ENCODE measurements around the gene ZNF584.
A peak's percentile ranks its signal among the peaks of the same experiment; 100 is the strongest.
"Not testable (repeated sequence)": the region's sequence is repeated elsewhere in the genome, so short reads cannot be mapped to it uniquely, and the experiment has no call there.

Gene ZNF584

GRCh38 chr19:58408152-58409009 lies at the start of gene ZNF584:
Gene ZNF584 (plus strand): TSS chr19:58408649. CDS start chr19:58409148, 499 bp downstream.
- peak; percentile 93 for DNase-seq (ENCODE audit: low spot score)

- DNase-seq (ENCODE audit: low spot score), result no peak
These were observed 46.6 kb upstream of the ZNF584 start for GRCh38 chr19:58361900-58362271.

GRCh38 chr19:58362272-58362994 lies 46.0 kb upstream of the ZNF584 start, which contains the start of gene ZNF497:
Gene ZNF497 (minus strand): TSS chr19:58362751. CDS start chr19:58357635, 5,116 bp downstream.
- peak; percentile 98 for DNase-seq (ENCODE audit: low spot score)

- no peak for DNase-seq (ENCODE audit: low spot score)
These were observed 44.3 kb upstream of the ZNF584 start for GRCh38 chr19:58364146-58364545.

- no peak for DNase-seq (ENCODE audit: low spot score)
These were observed 41.6 kb upstream of the ZNF584 start for GRCh38 chr19:58366585-58367430.

GRCh38 chr19:58367698-58368454 lies 40.6 kb upstream of the ZNF584 start:
- DNase-seq (ENCODE audit: low spot score), result no peak

GRCh38 chr19:58368561-58369360 lies 39.7 kb upstream of the ZNF584 start:
- no peak for DNase-seq (ENCODE audit: low spot score)

GRCh38 chr19:58372311-58373133 lies 35.9 kb upstream of the ZNF584 start:
- no peak for DNase-seq (ENCODE audit: low spot score)

- no peak for DNase-seq (ENCODE audit: low spot score)
These were observed 34.2 kb upstream of the ZNF584 start for GRCh38 chr19:58374200-58374599.

GRCh38 chr19:58376724-58377123 lies 31.7 kb upstream of the ZNF584 start:
- not testable (repeated sequence) for DNase-seq (ENCODE audit: low spot score)

- no peak for DNase-seq (ENCODE audit: low spot score)
These were observed 29.2 kb upstream of the ZNF584 start for GRCh38 chr19:58379246-58379645.

- no peak for DNase-seq (ENCODE audit: low spot score)
These were observed 28.3 kb upstream of the ZNF584 start for GRCh38 chr19:58380037-58380661.

- peak; percentile 100 for DNase-seq (ENCODE audit: low spot score)
These were observed 27.6 kb upstream of the ZNF584 start, which contains the start of gene ZNF837 for GRCh38 chr19:58380662-58381459. Gene ZNF837 (minus strand): TSS chr19:58381030. CDS start chr19:58369332, 11,698 bp downstream.

GRCh38 chr19:58381460-58382212 lies 26.8 kb upstream of the ZNF584 start:
- DNase-seq (ENCODE audit: low spot score), result no peak

GRCh38 chr19:58382997-58383603 lies 25.3 kb upstream of the ZNF584 start:
- no peak for DNase-seq (ENCODE audit: low spot score)

- no peak for DNase-seq (ENCODE audit: low spot score)
These were observed 23.0 kb upstream of the ZNF584 start for GRCh38 chr19:58385313-58385890.

Data from CD4-positive, alpha-beta T cell treated with Interleukin-6 at 100 ng/mL for 8 hours (primary cell).